ENCODE results near the gene KYAT1.

GRCh38 chr9:128903079-128903461 lies 21.3 kb upstream of the KYAT1 start:
- no peak for TF ChIP-seq CTCF (IDR thresholded peaks at IDR 0.05)
- no peak for TF ChIP-seq PREB (CRISPR knock-in tag; IDR thresholded peaks at IDR 0.05; ENCODE audit: borderline replicate concordance)
